ENCODE data around the gene AR.
"Not testable (repeated sequence)": the region's sequence is repeated elsewhere in the genome, so short reads cannot be mapped to it uniquely, and the experiment has no call there.

AR gene

DNA sequence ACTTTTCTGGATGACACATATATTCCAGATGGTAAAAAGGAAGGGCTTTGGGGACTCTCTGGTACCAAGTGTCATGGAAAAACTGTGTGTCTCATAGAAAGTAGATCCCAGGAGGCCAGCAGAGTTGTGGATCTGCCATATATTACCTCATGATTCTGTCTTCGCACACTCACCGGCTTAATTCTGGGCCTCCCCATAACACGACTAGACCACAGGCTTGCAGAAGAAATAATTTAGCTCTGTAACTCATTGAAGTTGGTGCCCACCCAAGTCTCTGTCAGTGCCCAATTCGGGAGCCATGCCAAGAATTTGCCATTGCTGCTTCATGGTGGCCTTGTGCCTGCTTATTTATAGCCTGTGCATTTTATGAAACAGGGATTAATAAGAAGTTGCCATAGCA is 104.5 kb downstream of the AR start:
- no peak for DNase-seq

DNA sequence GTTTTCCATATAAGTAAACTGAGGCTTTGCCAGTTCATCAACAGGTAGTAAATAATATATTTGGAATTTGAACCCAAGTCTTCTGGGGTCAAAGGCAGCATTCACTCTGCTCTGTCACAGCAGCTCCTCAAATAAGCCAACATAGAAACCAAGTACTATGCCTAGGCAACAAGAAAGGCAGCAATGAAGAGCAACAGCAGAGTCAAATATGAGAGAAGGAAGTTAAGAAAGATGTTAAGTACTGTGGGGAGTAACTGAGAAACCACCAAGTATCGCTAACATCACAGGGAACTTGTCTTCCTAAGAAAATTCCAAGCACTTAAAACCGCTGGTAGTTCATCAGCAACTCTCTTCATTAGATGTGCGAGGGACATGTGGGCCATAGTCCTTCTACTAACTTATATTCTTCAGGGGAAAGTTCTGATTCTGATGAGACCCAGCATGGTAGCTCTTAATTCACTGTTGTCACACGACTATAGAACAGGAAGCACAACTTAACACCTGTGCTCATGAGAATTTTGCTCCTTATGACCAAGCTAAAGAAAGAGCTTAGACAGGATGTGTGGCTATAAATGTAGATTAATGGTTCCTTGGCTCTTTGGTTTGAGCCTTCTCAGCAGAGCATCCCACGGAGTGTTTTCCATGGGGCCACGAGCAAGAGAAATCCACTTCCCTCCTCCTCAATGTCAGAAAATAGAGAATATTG is 107.8 kb downstream of the AR start:
- DNase-seq, result no peak

DNA sequence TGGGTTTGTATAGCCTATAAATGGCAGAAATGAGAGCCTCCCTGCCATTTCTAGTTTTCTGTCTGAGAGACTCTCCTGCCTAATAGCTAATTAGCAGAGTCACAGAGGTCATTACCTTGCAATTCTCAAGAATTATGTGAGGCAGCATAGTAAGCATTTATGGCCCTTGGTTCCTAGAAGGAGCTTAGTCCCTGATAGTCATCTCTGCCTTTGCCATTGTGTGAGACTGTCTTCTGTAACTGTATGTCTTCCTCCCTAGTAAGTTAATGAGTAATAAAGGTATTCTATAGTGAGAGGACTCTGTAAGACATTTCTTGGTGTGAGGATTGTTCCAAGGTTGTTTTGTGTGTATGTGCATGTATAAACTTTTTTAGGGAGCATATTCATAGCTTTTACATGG is 108.7 kb downstream of the AR start:
- DNase-seq, result no peak

DNA sequence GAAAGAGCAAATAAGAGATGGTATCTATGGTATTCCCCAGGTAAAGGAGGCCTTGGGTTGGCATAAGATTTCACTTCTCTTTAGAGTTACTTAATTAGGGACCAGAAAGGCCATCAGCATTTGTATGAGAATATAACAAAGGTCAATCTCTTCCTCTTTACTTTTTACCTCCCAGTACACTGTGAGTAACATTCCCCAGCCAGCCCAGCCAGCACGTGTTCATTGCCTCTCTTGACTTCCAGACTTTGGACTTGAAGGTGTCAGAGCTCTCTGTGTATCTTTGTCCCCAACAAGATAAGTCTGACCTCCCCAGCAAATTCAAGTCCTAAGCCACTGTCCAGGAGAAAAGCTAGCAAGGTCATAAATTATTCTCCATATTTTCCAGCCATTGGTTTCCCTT is 110.5 kb downstream of the AR start:
- no peak for DNase-seq

DNA sequence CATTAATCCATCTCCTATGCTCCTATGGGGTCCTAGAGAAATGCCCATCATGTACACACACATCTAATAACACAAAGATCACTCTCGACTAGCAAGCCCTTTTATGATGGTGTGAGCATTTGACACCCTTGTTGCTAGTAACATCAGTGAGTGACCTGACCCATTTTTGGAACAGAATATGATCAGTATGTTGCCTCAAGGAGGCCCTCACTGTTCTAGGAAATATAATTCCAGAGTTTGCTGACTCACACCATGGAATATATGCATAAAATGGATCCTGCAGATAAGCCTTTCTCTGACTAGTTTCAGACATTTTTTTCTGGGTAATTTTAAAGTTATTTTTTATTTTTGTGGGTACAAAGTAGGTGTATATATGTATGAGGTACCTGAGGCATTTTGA is 121.8 kb downstream of the AR start:
- no peak for DNase-seq

DNA sequence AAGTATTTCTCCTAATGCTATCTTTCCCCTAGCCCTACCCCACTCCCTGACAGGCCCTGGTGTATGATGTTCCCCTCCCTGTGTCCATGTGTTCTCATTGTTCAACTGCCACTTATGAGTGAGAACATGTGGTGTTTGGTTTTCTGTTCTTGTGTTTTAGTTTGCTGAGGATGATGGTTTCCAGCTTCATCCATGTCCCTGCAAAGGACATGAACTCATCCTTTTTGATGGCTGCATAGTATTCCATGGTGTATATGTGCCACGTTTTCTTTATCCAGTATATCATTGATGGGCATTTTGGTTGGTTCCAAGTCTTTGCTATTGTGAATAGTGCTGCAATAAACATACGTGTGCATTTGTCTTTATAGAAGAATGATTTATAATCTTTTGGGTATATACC is 126.9 kb downstream of the AR start:
- not testable (repeated sequence) for DNase-seq

DNA sequence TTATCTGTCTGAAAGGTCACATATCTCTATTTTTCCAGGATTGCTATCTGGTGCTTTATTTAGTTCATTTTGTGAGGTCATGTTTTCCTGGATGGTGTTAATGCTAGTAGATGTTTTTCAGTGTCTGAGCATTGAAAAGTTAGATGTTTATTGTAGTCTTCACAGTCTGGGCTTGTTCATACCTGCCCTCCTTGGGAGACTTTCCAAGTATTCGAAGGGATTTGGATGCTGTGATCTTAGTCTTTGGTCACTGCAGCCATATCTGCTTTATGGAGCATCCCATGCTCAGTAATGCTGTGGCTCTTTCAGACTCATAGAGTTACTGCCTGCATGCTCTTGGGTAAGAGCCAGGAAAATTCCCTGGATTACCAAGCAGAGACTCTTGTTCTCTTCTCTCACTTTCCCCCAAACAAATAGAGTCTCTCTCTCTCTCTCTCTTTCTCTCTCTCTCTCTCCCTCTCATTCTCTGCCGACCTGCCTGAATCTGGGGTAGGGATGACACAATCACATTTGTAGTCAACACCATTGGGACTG is 130.0 kb downstream of the AR start:
- DNase-seq, result no peak

DNA sequence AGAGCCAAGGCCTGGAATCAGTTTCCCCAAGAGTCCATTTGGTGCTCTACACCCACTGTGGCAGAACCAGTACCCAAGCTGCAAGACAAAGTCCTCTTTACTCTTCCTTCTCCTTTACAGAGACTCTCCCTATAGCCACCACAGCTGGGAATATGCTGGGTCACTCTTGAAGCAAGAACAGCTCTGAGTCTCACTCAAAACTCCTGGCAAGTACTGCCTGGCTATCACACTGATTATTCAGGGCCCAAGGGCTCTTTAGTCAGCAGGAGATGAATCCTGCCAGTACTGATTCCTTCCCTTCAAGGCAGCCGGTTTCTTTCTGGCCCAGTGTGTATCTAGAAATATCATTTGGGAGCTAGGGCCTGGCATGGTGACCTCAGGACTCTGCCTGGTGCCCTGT is 130.9 kb downstream of the AR start:
- no peak for DNase-seq

DNA sequence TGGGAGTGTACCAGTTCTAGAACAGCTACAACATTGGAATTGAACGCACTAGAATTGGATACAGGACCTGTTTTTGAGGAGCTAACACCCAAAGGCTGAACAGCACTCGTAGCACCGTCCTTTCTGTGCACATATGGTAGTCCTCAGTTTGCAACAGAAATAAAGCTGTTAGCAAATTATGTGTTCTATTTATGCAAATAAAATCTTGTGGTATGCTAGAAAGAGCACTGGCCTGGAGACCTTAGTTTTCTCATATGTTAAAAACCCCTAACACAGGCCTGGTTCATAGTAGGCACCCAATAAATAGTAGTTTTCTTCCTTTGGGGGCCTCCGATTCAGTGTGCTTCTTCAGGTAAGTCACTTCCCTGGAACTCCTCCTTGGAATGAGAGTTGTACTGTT is 140.3 kb downstream of the AR start:
- DNase-seq, result no peak

DNA sequence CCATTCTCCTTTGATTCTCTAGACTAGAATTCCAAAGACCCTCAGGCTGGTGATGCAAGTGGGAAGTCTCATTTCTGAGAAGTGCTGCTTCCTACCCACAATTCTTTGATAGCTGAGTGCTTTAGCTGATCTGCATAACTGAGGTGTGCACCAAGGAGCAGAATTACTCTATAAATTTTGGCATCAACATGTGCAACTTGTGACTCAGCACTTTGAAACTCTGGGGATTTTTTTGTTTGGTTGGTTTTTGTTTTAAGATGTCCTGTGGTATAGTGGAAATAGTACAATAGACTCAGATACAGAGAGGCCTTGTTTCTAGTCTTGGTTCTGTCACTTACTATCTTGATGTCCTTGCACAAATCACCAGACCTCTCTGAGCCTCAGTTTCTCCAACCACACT is 148.4 kb downstream of the AR start:
- no peak for DNase-seq

DNA sequence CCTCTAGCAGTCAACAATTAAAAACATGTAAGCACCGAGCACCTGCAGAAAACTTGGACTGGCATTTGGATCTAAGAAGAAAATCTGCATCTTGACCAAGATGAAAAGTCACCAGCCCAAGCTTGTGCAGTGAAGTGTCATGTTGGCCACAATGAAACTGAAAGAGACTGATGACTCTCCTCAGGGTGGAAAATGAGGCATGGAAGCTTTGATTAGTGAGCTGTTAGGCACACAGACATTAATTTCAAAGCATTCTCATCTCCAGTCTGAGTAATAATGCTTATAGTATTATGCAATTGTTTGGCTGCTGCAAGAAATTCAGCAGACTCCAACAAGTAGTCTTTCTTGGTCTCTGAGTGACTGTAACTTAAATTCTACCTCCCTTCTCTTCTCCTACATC is 150.1 kb downstream of the AR start:
- no peak for DNase-seq

DNA sequence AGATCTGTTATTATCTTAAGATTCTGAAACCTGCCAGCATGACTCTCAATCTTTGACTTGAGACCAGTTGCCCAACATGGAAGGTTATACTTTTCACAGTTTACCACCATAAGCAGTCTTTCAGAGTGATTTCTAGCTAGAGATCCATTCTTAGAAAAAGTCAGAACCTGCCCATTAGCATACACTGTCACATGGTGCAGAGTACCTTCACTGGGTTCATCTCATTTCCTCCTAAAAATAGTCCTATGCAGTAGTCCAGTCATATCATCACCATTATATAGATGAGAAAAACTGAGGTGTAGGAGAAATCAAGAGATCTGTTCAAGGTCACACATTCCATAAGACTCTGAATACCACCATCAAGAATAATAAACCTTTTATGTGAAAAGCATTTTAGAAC is 153.6 kb downstream of the AR start:
- no peak for DNase-seq

DNA sequence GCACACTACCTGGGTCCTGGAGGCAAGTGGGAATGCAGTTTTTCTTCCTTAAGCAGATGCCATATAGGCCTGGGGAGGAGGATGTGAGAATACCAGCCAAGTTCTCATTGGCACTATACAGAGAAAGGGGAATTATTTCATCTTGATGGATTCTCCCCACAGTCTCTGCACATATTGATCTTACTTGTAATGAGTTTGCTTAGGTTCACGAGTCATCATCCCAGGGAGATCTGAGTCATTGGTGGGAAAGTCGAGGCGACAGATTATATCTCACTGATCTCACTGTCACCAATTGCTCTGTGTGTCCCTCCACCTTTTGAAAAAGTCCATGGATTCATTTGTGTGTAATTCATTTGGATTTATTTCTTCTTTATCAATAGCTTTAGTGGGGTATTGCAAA is 156.8 kb downstream of the AR start:
- DNase-seq, result no peak

DNA sequence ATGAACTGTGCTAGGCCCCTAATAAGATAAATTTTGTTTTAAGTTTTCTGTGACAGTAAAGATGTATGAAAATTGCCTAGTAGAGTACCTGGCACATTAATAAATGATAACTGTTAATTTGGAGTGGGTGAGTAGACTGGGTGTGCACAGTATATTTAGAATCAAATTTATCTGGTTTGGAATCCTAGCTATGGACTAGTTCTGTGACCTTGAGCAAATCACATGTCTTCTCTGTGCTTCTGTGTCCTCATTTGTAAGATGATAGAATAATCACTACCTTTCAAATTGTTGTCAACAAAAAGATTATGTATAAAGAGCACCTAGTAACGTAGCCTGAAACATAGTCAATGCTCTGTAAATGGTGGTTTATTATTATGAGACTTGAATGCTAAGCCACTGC is 170.2 kb downstream of the AR start:
- DNase-seq, result no peak

DNA sequence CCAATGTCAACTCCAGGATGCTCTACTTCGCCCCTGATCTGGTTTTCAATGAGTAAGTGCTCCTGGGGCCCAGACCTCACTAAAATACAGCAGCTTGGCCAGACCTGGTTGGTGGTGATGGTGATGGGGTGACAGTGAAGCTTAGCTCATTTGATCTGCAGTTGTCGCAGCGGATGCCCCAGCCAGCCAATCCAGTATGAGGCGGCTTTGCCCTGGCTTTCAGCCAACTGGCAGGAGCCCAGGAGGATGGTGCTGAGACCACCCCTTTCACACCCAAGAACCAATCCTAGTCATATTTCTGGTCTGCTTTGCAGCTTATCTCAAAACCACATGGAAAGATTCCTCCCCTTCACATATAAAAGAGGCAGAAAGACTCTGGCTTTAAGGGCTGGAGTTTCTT is 173.8 kb downstream of the AR start:
- no peak for DNase-seq

DNA sequence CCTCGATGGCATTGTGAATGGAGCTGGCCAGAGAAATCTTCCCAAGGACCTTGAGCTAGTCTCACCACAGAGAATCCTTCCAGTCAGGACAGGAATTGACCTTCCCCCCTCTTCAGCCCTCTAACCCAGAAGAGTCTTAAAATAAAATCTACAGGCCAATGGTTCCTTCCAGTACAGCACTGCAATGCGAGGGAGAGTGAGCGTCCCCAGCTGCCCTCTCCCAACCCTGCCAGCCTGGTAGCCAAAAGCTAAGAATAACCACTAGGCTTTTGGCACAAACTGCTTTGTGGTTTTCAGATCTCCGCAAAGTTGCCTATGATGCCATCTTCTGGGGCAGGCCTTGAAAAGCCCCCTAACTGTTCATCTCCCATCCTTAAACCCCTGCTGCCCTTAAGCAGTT is 175.1 kb downstream of the AR start:
- DNase-seq, result no peak

DNA sequence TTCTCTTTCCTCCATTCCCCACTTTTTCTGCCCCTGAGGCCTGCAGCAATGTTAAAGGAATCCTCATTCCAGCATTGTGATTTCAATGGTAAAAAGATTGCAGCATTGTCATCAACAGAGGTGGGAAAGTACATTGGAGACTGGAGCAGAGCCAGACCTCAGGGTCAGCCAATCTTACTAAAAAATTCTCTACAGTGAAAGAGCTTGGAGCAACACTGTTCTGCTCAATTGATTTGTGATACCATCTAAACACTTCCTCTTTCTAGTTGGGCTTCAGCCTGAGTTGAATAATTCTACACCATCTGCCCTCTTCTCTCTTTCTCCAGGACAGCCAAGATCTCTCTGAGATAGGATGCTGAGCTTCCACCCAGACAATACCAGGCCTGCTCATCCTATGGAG is 176.5 kb downstream of the AR start:
- no peak for DNase-seq

DNA sequence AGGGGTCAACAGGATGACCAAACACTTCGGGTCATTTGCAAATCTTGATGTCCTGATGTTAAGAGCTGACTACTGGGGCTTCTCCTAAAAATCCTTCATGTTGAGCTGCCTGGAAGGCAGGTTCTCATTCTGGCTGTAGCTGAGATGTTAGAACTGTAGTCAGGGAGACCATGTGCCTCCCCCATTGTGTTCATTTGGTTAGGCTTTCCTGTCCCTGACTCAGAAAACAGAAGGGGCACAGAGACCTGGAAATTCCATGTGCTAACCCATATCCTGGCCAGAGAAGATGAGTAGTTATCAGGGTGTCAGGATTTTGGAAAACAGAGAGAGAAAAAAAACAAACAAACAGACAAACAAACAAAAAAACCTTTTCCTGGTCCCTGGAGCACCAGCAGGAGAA is 177.5 kb downstream of the AR start:
- DNase-seq, result no peak

DNA sequence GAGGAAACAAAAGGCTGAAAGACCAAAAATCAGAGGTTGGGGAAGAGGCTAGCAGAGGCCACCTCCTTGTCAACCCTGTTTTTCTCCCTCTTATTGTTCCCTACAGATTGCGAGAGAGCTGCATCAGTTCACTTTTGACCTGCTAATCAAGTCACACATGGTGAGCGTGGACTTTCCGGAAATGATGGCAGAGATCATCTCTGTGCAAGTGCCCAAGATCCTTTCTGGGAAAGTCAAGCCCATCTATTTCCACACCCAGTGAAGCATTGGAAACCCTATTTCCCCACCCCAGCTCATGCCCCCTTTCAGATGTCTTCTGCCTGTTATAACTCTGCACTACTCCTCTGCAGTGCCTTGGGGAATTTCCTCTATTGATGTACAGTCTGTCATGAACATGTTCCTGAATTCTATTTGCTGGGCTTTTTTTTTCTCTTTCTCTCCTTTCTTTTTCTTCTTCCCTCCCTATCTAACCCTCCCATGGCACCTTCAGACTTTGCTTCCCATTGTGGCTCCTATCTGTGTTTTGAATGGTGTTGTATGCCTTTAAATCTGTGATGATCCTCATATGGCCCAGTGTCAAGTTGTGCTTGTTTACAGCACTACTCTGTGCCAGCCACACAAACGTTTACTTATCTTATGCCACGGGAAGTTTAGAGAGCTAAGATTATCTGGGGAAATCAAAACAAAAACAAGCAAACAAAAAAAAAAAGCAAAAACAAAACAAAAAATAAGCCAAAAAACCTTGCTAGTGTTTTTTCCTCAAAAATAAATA is 179.9 kb downstream of the AR start:
- no peak for DNase-seq

DNA sequence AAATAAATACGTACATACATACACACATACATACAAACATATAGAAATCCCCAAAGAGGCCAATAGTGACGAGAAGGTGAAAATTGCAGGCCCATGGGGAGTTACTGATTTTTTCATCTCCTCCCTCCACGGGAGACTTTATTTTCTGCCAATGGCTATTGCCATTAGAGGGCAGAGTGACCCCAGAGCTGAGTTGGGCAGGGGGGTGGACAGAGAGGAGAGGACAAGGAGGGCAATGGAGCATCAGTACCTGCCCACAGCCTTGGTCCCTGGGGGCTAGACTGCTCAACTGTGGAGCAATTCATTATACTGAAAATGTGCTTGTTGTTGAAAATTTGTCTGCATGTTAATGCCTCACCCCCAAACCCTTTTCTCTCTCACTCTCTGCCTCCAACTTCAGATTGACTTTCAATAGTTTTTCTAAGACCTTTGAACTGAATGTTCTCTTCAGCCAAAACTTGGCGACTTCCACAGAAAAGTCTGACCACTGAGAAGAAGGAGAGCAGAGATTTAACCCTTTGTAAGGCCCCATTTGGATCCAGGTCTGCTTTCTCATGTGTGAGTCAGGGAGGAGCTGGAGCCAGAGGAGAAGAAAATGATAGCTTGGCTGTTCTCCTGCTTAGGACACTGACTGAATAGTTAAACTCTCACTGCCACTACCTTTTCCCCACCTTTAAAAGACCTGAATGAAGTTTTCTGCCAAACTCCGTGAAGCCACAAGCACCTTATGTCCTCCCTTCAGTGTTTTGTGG is 180.7 kb downstream of the AR start:
- no peak for DNase-seq

DNA sequence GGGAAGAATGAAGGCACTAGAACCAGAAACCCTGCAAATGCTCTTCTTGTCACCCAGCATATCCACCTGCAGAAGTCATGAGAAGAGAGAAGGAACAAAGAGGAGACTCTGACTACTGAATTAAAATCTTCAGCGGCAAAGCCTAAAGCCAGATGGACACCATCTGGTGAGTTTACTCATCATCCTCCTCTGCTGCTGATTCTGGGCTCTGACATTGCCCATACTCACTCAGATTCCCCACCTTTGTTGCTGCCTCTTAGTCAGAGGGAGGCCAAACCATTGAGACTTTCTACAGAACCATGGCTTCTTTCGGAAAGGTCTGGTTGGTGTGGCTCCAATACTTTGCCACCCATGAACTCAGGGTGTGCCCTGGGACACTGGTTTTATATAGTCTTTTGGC is 181.7 kb downstream of the AR start:
- no peak for DNase-seq

DNA sequence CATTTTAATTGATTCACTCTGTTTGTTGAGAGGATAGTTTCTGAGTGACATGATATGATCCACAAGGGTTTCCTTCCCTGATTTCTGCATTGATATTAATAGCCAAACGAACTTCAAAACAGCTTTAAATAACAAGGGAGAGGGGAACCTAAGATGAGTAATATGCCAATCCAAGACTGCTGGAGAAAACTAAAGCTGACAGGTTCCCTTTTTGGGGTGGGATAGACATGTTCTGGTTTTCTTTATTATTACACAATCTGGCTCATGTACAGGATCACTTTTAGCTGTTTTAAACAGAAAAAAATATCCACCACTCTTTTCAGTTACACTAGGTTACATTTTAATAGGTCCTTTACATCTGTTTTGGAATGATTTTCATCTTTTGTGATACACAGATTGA is 182.2 kb downstream of the AR start:
- DNase-seq, result no peak

DNA sequence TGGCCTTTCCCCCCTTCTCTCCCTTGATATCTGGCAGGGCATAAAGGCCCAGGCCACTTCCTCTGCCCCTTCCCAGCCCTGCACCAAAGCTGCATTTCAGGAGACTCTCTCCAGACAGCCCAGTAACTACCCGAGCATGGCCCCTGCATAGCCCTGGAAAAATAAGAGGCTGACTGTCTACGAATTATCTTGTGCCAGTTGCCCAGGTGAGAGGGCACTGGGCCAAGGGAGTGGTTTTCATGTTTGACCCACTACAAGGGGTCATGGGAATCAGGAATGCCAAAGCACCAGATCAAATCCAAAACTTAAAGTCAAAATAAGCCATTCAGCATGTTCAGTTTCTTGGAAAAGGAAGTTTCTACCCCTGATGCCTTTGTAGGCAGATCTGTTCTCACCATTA is 183.8 kb downstream of the AR start:
- DNase-seq, result no peak

DNA sequence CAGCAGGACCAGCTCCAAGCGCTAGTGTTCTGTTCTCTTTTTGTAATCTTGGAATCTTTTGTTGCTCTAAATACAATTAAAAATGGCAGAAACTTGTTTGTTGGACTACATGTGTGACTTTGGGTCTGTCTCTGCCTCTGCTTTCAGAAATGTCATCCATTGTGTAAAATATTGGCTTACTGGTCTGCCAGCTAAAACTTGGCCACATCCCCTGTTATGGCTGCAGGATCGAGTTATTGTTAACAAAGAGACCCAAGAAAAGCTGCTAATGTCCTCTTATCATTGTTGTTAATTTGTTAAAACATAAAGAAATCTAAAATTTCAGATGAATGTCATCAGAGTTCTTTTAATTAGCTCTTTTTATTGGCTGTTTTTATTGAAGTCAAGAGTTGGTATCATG is 186.5 kb downstream of the AR start:
- no peak for DNase-seq

All from NCI-H1436 (cell line).